ENCODE measurements around the gene ARGFX.
"Not testable (repeated sequence)": the region's sequence is repeated elsewhere in the genome, so short reads cannot be mapped to it uniquely, and the experiment has no call there.

Gene ARGFX

DNA sequence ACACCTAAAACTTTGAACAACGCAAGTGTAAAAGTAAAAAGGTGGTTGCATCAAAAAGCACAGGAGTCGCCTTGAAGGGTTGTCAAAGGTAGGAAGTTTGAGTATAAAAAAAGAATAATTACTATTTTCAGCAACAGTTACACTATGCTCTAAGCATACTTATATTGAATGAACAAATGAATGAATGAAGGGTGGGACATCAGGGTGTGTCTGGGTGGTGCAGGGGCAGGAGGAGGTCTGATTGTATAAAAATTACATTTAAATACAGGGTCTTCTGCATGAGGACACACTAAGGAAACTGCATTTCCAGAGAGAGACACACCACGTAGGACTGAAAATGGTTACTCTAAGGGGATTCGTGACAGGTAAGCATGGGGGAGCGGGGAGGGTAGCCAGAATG, at the start of gene ARGFX:
Gene ARGFX, plus strand, starts transcription at position 301 of the 400 bp plus-strand sequence. CDS start 2,765 bp downstream, outside the sequence.
- no peak for DNase-seq (ENCODE audit: low read depth, low spot score)

- DNase-seq (ENCODE audit: low read depth, low spot score) = no peak
Measured at GRCh38 chr3:121517953-121518655, 49.6 kb upstream of the ARGFX start.

- no peak for DNase-seq (ENCODE audit: low read depth, low spot score)
Measured at GRCh38 chr3:121520510-121520909, 47.2 kb upstream of the ARGFX start.

GRCh38 chr3:121529308-121529707, 38.4 kb upstream of the ARGFX start:
- no peak for DNase-seq (ENCODE audit: low read depth, low spot score)

DNA sequence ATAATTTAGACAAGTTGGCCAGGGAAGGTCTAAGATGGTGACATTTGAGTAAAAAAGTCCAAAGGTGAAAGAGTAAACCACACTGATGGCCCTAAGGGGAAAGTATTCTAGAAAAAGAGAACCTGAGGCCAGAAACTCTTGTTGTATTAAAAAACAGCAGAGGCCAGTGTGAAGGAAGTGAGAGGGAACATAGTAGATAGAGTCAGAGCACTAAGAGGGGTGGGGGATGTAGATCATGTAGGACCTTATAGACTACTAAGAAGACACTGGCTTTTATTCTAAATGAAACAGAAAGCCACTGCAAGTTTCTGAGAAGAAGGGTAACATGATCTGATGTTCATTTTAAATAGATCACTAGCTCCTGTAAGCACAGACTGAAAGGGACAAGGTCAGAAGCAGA, 36.5 kb upstream of the ARGFX start:
- DNase-seq (ENCODE audit: low read depth, low spot score) = no peak

GRCh38 chr3:121542924-121543323, 24.8 kb upstream of the ARGFX start:
- DNase-seq (ENCODE audit: low read depth, low spot score) = no peak

- DNase-seq (ENCODE audit: low read depth, low spot score) = no peak
Measured at GRCh38 chr3:121545049-121545573, 22.6 kb upstream of the ARGFX start.

- DNase-seq (ENCODE audit: low read depth, low spot score) = peak; percentile 72
Measured at GRCh38 chr3:121545574-121546455, 21.9 kb upstream of the ARGFX start, which contains the start of gene POLQ. Gene POLQ, minus strand, starts transcription at chr3:121545988. Its CDS starts 111 bp downstream, at chr3:121545877.

DNA sequence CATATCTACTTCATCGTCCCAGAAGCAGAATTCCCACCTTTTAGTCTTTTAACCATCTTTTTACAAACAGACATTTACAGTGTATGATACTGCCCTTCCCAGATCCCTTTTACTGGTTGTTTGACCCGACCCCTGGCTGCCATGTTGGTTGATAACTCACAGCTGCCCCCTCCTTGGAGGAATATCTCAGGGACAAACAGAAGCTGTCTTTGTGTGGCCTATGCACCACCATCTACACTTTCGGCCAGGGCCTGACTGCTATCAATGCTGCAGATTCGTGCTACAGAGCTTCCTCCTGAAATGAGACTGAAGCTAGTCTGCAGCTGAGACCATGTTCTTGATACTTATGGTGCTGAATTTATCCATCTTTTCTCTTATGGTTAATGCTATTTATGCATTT, 15.4 kb upstream of the ARGFX start:
- no peak for DNase-seq (ENCODE audit: low read depth, low spot score)

DNA sequence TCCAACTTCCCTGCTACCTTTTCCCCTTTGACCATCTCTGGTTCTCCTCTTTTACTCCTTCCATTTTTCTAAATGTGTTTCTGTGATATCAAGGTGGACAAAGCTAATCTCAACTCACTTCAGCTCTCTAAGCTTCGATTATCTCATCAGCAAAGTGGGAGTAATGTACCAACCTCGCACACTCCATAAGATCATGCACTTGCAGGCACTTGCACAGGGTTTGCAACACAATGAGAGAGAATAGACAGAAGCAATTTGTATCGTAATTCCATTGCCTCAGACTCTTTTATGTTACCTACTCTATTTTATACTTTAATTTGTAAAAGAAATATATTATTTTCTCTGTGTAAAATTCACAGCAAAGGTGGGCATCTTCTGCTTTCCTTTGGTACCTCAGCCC, 15.0 kb upstream of the ARGFX start:
- DNase-seq (ENCODE audit: low read depth, low spot score) = no peak

- DNase-seq (ENCODE audit: low read depth, low spot score) = no peak
Measured at GRCh38 chr3:121557426-121557934, 10.3 kb upstream of the ARGFX start.

GRCh38 chr3:121562148-121562547, 5.6 kb upstream of the ARGFX start:
- no peak for DNase-seq (ENCODE audit: low read depth, low spot score)

GRCh38 chr3:121566773-121567172, 976 bp upstream of the ARGFX start:
- no peak for DNase-seq (ENCODE audit: low read depth, low spot score)

DNA sequence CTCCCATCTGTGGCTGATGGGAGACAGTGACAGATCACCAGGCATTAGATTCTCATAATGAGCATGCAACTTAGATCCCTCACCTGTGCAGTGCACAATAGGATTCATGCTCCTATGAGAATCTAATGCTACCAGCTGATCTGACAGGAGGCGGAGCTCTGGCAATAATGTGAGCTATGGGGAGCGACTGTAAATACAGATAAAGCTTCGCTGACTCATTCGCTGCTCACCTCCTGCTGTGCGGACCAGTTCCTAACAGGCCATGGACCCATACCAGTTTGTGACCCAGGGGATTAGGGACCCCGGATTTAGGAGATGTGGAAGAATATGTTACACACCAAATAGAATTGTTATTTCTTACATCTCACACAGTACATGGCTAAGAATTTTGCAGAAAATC, 6.7 kb downstream of the ARGFX start:
- no peak for DNase-seq (ENCODE audit: low read depth, low spot score)

GRCh38 chr3:121581691-121582090, 13.9 kb downstream of the ARGFX start:
- DNase-seq (ENCODE audit: low read depth, low spot score) = no peak

- DNase-seq (ENCODE audit: low read depth, low spot score) = no peak
Measured at GRCh38 chr3:121584418-121584817, 16.7 kb downstream of the ARGFX start.

DNA sequence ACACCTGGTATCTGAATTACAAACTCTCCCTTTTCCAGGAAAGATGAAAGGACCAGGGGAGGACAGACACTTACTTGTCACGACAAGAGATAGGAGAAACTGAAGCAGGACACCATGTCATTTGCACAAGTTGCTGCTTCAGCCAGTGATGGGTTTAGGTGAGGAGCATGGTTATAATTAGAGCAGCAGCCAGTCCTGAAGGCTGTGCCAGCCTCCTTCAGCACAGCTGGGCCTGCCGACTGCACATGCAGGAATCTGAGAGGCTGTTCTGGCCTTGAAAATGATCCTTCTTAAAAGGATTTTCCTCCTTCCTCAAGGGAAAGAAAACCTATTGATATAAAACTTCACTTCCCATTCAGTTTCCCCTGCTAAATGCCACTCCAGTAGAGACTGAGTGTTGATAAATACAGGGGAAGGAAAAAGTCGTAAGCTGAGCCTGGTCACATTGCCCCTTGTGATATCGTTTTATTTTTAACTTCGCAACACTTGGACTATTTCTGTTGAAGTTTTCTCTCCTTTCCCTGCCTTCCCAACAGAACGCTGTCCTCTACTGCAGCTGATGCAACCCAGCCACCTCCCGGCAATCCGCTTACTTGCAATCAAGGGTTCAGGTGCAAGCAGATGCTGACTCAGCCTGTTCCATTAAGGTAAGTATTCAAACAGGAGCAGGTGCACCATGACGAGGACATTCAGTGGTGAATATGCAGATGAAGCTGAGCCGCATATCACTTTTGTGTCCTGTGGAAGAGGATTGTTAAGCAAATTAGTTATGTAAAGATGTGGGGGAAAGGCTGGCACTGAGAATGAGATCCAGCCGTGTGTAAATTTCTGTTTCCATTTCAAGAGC, 25.3 kb downstream of the ARGFX start, which contains the start of gene FBXO40:
Gene FBXO40, plus strand, starts transcription at position 524 of the 847 bp plus-strand sequence. CDS start 27,197 bp downstream, outside the sequence.
- no peak for DNase-seq (ENCODE audit: low read depth, low spot score)

DNA sequence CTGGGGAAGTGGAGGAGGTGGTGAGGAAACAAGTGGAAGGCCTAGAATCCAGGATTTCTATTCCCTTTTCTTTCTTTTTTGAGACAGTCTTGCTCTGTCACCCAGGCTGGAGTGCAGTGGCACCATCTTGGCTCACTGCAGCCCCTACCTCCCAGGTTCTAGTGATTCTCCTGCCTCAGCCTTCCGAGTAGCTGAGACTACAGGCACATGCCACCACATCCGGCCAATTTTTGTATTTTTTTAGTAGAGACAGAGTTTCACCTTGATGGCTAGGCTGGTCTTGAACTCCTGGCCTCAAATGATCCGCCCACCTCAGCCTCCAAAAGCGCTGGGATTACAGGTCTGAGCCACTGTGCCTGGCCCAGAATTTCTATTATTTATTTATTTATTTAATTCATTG, 26.1 kb downstream of the ARGFX start:
- not testable (repeated sequence) for DNase-seq (ENCODE audit: low read depth, low spot score)

GRCh38 chr3:121594850-121595249, 27.1 kb downstream of the ARGFX start:
- no peak for DNase-seq (ENCODE audit: low read depth, low spot score)

DNA sequence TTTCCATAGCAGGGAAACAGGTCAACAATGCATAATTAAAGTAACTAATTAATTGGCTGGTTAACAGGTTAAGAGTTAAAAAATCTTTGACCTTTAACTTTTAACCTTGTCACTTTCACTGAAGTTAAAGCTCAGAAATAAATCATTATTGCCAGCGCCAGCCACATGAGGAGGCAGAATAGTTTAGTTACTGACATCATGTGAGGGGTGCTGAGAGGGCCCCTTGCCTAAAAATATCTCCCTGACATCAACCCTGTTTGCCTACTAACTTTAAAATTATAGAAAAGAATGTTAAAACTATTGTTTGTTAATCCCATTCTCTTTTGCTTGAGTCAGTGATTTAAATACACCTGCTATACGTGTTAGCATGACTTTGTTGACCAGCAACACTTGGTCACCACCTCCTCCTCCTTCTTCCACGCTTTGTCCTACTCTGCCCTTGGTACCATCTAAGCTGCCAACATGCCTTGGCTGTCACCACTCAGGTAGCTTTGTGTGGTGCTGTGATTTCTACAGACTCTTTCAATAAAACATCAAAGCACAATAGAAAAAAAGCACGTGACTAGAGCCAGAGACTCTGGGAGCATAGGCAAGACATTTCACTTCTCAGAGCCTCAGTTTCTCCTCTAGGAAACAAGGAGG, 28.1 kb downstream of the ARGFX start:
- DNase-seq (ENCODE audit: low read depth, low spot score) = no peak

GRCh38 chr3:121598564-121598963, 30.8 kb downstream of the ARGFX start:
- no peak for DNase-seq (ENCODE audit: low read depth, low spot score)

All from activated naive CD8-positive, alpha-beta T cell treated with anti-CD3 and anti-CD28 coated beads, Interleukin-2, amount 50 U/mL, for 16 hours (primary cell).